Measurements from ENCODE around the gene MBP.

The MBP gene

DNA sequence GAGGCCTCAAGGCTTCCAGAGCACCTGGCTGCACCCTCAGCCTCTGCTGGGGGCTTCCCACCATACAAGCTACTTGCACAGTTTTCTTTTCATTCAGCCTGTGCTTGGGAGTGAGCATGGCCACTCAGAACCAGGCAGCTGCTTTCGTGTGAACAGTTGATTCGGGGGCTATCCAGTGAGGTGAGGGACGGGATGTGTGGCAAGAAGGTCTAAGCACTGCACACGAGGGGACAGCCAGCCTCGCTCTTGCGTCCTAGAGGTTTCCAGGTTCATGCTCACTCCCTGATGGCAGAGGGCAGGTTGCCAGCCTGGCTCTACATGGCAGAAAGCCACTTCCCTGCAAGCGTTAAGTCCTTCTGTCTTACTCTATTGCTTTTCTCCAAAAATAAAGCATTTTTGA, 146.2 kb downstream of the MBP start:
- DNase-seq (ENCODE audit: low read depth), result no peak

DNA sequence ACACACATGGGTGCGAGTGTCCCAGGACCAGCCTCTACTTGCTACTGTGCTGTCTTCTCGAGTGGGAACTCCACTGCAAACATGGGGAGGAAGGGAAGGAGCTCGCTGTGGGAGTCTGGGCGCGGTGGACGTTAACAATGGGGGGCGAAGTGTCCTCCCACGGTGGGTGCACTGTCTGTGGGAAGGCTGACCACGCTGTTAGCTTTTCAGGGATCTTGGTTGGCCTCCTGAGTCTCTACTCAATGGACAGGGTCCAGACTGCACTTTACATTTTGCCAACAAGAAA, 146.7 kb downstream of the MBP start:
- DNase-seq (ENCODE audit: low read depth), result no peak

DNA sequence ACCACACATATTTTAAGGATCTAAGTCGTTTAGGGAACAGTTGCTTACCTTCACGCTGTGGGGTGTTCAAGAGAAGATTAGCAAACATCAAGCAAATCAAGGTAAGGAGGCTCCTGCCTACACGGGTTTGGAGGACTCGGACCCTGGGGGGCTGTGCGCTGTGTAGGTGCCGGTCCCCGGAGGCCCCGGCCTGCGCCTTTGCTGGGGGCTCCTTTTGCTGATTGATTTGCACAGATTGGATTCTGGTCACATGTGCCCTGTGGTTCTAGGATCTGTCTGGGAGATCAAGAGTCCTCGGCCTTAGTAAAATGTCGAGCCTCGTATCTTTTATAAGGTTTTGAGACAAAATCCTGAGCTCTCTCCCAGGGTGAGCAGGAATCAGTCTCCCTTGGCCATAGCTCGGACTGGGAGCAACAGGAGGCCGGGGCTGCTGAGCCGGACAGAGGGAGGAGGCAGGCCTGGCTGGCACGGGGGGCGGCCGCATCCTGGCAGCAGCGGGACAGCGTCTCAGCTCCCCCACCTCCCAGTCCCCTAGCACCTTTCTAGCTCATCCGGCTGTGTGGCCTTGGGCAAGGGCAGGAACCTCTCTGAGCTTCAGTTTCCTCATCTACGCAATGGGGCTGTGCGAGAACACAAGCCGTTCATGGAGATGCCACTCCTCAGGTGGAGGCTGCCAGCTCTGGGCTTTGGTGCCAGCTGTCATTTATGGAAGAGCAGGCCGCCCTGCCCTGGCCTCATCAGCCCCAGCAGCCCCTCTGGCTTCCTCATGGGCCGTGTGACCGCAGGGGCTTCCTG, 147.2 kb downstream of the MBP start:
- no peak for DNase-seq (ENCODE audit: low read depth)

- DNase-seq (ENCODE audit: low read depth), result no peak
These were observed 148.1 kb downstream of the MBP start for GRCh38 chr18:76984193-76985155.

- DNase-seq (ENCODE audit: low read depth), result no peak
These were observed 149.0 kb downstream of the MBP start for GRCh38 chr18:76983613-76984051.

DNA sequence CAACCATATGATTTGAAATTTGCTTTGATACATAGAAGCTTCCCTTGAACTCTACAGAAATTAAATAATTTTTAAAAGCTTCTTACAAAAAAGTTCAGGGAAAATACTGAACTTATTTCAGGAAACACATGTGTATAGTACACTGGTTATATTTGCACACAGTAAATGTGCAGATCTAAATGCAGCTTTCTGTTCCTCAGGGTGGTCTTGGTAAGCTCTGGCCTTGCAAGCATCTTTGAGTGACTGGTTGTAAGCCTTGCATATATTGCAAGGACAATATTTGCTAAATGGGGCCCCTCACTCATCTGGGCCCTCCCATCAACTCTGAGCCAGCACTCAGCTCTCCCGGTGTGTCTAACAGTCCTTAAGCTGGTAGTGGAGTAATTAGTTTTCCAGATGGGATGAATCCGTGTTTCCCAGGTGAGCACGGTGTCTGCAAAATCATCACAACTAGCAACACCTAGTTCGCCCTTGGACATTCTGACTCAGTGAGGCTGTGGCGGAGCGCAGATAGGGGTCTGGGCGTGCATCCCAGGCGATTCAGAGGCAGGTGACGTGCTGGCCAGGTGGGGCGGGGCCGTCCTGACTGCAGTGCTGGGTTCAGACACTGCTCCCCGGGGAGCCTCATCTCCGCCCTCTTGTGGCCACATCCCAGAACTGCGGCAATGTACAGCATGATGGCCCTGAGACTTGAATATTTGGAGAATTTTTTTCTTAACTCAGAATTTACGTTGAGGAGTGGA, 149.6 kb downstream of the MBP start:
- DNase-seq (ENCODE audit: low read depth), result peak; percentile 67

- DNase-seq (ENCODE audit: low read depth), result no peak
These were observed 150.5 kb downstream of the MBP start for GRCh38 chr18:76982038-76982437.

GRCh38 chr18:76981396-76981968, 151.1 kb downstream of the MBP start:
- DNase-seq (ENCODE audit: low read depth), result no peak

GRCh38 chr18:76980663-76981395, 151.8 kb downstream of the MBP start:
- no peak for DNase-seq (ENCODE audit: low read depth)

DNA sequence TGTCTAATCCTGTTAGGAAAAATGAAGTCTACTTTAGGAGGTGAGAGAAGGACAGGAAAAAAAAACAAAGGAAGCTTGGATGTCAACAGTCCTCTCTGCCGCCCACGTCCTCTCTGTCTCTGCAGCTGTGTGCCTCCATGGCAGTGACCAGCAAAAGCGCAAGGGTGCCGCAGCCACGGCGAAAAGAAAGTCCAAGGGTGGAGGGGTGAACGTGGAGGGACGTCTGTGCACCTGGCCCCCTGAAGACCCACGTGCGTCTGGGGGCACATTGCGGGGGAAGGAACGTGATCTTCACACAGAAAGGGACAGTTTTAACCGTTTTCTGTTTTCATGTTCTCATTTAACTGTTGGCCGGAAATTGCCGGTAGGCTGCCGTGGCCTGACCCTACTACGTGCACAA, 152.7 kb downstream of the MBP start:
- no peak for DNase-seq (ENCODE audit: low read depth)

DNA sequence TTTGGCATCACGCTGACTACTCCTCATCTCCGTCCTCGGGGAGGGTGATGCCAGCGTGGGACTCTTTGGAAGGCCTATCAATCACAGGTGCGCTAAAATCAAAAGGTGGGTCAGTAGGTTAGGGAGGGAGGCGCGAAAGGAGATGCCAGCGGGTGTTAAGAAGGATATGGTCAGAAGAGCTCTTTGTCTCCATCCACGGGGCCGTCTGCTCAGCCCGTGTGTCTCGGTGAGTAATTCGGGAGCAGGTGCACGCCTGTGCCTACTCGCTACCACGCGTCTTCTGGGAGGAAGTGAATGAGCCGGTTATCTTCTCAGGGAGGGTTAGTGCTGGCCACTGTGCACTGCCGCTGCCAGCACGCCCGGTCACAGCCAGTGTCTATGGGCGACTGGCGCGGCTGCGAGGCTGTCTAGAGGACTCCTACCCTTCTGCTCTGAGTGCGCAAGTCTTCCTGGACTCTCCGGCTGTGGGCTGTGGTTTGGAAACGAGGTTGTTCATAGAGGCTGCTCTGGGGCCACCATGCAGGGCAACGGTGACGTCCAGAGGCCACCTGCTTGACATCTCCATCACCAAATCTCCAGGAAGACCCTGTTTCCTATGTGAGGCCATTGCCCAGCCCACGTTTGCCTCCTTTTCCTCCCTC, 153.4 kb downstream of the MBP start:
- DNase-seq (ENCODE audit: low read depth), result no peak

DNA sequence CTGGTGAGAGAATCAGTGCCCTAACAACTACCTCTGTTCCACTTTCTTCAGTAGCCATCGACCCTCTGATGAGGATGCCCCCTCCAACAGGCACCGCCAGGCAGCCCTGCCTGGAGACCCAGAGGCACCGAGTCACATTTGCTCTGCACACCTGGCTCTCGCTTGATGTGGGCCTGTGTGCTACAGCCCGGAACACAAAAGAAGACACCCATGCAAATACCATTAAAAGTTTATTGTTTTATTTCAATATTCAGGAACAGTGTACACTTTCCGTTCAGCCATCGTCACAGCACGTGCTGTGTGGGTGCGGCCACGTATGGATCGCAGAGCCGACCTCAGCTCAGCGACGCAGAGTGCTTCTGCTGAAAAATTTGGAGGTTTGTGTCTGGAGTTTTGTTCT, 154.0 kb downstream of the MBP start:
- no peak for DNase-seq (ENCODE audit: low read depth)

GRCh38 chr18:76977684-76978232, 154.8 kb downstream of the MBP start:
- DNase-seq (ENCODE audit: low read depth), result no peak

DNA sequence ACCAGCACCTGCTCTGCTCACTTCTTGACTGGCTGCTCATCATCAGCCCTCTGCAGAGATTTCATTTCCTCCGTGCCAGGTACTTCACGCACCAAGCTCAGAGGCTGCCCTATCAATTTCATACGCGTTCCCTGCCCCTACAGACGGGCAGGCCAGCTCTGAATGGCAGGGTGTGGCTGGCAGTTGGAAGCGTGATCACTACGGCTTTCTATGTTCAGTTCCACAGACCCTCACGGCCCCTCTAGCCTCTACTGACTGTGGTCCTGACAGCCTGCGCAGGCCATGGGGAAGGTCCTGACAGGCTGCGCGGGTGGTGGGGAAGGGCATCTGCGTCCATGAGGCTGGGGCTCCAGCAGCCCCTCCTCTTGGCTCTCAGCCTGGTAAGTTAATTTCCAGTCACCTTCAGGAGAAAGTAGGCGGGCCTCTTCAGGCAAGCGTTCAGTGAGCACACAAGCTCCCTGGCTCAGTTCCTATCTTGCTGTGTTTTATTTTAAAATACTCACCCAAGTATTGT, 155.4 kb downstream of the MBP start:
- DNase-seq (ENCODE audit: low read depth), result no peak

DNA sequence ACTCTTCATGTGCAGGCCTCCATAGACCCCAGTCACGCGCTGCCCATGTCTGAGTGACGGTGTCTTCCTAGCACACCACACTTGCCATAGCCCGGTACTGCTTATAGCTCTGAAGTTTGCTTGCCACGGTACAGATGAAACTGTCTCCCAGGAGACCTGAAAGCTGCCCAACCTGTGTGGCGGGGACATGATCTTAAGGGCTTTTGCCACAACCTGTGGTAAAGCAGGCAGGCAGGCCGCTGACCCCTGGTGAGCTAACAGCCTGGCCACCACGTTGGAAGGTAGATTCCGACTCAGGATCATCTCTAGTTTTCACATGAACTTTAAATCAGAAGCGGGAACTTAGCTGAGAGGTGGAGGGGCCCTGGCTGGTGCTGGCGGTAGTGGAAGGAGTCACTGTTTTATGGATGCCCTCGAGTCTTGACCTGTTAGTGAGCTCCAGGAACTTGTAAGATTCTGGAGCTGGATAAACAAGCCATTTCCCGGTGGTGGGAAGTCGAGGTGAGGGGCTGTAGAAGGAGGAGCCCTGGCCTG, 156.9 kb downstream of the MBP start:
- no peak for DNase-seq (ENCODE audit: low read depth)

DNA sequence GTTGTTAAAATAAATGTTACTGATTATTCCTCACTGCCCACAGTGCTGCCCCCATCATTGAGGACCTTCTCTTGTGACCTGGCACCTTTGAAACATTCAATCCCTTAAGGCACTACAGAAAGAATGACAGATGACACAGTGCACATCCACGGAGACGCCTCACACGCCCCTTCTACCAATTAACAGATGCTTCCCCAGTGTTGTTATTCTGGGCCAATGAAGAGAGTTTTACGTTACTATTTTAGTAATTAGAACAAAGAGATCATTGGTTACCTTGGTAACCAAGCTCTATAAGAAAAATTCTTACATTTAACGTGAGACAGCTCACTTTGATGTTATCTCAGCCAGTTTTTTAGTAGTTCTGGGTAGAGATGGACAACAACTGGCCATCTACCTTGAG, 158.2 kb downstream of the MBP start:
- no peak for DNase-seq (ENCODE audit: low read depth)

DNA sequence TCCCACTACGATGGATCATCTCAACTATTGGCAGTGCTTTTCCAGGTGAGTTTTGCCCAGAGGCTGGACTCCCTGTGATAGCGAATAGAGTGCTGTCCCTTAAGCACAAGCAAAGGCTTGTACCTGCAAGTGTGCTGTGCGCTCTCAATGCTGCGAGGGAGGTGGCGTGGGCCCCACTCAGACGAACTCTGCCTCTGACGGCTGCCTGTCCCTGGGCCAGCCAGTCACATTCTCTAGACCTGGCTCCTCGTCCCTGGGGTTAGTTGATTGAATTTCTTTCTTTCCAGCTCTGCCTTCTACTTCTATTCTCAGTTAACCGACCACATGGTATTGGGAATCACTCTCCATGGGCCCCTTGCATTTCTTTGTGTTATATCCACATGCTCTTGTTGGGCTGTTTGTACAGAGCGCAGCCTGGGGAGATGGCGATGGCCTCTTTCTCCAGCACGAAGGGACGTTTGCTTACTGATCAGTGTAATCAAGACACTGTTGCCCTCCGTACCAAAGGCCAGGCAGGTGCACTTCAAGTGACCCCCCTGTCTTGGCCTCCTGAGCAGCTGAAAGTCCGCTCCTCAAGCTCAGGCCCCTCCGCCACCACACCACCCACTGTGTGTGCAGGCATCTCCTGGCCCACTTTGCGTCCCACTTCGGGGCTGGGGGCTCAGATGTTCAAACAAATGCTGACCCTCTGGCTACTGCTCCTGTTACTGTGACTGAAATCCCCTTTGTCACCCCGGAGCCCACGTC, 158.9 kb downstream of the MBP start:
- no peak for DNase-seq (ENCODE audit: low read depth)

DNA sequence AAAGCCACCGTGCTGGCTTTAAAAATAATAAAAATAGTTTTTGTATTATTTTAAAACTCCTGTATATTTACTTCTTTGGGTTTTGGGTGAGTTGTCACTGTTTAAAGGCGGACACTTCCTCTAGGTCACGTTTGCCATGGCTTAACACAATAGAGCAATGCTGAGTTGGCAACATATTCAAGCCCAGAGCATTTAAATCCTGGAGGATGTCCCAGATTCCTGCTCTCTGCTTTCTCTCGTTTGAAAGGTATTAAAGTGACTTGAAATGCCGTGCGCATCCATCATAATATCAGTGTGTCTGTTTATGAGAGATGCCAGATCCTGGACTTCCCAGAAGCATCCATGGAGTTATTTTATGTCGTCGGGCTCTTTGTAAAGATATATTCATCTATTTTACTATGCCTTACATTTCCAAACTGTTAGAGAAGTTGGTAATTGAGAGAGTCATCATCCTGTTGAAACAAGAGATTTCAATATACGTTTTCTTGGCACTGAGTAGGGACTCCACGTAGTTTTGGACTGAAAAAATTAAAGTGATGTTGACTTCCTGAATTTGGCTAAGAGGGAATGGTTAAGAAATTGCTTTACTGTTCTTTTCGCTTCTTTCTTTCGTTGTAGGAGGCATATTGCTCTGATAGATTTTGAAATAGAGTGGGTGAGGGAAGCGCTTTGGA, 159.6 kb downstream of the MBP start:
- no peak for DNase-seq (ENCODE audit: low read depth)

- DNase-seq (ENCODE audit: low read depth), result no peak
These were observed 160.3 kb downstream of the MBP start for GRCh38 chr18:76972241-76972640.

All from activated T-helper 1 cell treated with Interleukin-2 at 50 U/mL for 16 hours (primary cell).